ENCODE results near the gene STAC. TPM values are rescaled to one million over a fixed set of nuclear protein-coding genes. Genes with fewer than 3 reads are reported as not detected.

STAC gene
- total RNA-seq, 1 experiment from 2014 or later: 2.0 TPM

- Histone ChIP-seq H3K9me3 (ENCODE audit: low read depth, low read length, poor library complexity, severe bottlenecking) (no peaks in the 10 kb centered on the region), H3K4me3 (ENCODE audit: low read depth, low read length, poor library complexity, severe bottlenecking) (no peak overlapping the region), H3K27me3 (replicated peaks; ENCODE audit: insufficient read depth, low read depth, low read length, poor library complexity) (no peaks in the 10 kb centered on the region), H3K27ac (ENCODE audit: low read depth, low read length, poor library complexity, severe bottlenecking) (no peak overlapping the region), H3K36me3 (ENCODE audit: insufficient read depth, low read length, poor library complexity, severe bottlenecking) (no peaks in the 10 kb centered on the region), H3K4me1 (ENCODE audit: insufficient read depth, low read length, poor library complexity, severe bottlenecking) (no peaks in the 10 kb centered on the region)
- no peak for DNase-seq (ENCODE audit: low spot score)
- intact Hi-C loops (cut with micrococcal nuclease; ENCODE audit: unreplicated experiment): no loop called here
- BruUV-seq (replicated peaks): no TSS peak
- TF ChIP-seq, protein P1, sequence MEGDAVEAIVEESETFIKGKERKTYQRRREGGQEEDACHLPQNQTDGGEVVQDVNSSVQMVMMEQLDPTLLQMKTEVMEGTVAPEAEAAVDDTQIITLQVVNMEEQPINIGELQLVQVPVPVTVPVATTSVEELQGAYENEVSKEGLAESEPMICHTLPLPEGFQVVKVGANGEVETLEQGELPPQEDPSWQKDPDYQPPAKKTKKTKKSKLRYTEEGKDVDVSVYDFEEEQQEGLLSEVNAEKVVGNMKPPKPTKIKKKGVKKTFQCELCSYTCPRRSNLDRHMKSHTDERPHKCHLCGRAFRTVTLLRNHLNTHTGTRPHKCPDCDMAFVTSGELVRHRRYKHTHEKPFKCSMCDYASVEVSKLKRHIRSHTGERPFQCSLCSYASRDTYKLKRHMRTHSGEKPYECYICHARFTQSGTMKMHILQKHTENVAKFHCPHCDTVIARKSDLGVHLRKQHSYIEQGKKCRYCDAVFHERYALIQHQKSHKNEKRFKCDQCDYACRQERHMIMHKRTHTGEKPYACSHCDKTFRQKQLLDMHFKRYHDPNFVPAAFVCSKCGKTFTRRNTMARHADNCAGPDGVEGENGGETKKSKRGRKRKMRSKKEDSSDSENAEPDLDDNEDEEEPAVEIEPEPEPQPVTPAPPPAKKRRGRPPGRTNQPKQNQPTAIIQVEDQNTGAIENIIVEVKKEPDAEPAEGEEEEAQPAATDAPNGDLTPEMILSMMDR (conservative IDR thresholded peaks at IDR 0.05; ENCODE audit: low read depth, low read length): no peak
- no peak for TF ChIP-seq EZH2 (IDR thresholded peaks at IDR 0.05; ENCODE audit: borderline replicate concordance, low read depth, low read length, poor library complexity, severe bottlenecking)
- CTCF ChIA-PET: no interaction called here
- POLR2A ChIA-PET (ENCODE audit: low non-redundant PET): no interaction called here
Observed at GRCh38 chr3:36455406-36455805, 75.1 kb downstream of the STAC start.

- intact Hi-C loops (cut with micrococcal nuclease; ENCODE audit: unreplicated experiment): no loop called here
- DNase-seq (ENCODE audit: low spot score): no peak
- H3K4me1 ChIP-seq (ENCODE audit: insufficient read depth, low read length, poor library complexity, severe bottlenecking): no peaks in the 10 kb centered on the region
- no peaks in the 10 kb centered on the region for H3K9me3 ChIP-seq (ENCODE audit: low read depth, low read length, poor library complexity, severe bottlenecking)
- H3K27ac ChIP-seq (ENCODE audit: low read depth, low read length, poor library complexity, severe bottlenecking): no peak overlapping the region
- ChIA-PET CTCF (no interaction called here), POLR2A (ENCODE audit: low non-redundant PET) (no interaction called here)
- BruUV-seq (replicated peaks): no TSS peak
- no peak overlapping the region for H3K4me3 ChIP-seq (ENCODE audit: low read depth, low read length, poor library complexity, severe bottlenecking)
- no peaks in the 10 kb centered on the region for H3K36me3 ChIP-seq (ENCODE audit: insufficient read depth, low read length, poor library complexity, severe bottlenecking)
- TF ChIP-seq, protein P1 (conservative IDR thresholded peaks at IDR 0.05; ENCODE audit: low read depth, low read length): no peak
- TF ChIP-seq EZH2 (IDR thresholded peaks at IDR 0.05; ENCODE audit: borderline replicate concordance, low read depth, low read length, poor library complexity, severe bottlenecking): no peak
- H3K27me3 ChIP-seq (replicated peaks; ENCODE audit: insufficient read depth, low read depth, low read length, poor library complexity): no peaks in the 10 kb centered on the region
Observed at GRCh38 chr3:36456784-36457183, 76.5 kb downstream of the STAC start.

GRCh38 chr3:36457667-36458066, 77.4 kb downstream of the STAC start:
- H3K27me3 ChIP-seq (replicated peaks; ENCODE audit: insufficient read depth, low read depth, low read length, poor library complexity): no peaks in the 10 kb centered on the region
- CTCF ChIA-PET: no interaction called here
- no peaks in the 10 kb centered on the region for H3K36me3 ChIP-seq (ENCODE audit: insufficient read depth, low read length, poor library complexity, severe bottlenecking)
- no peak for TF ChIP-seq EZH2 (IDR thresholded peaks at IDR 0.05; ENCODE audit: borderline replicate concordance, low read depth, low read length, poor library complexity, severe bottlenecking)
- TF ChIP-seq, protein P1 (conservative IDR thresholded peaks at IDR 0.05; ENCODE audit: low read depth, low read length): no peak
- H3K27ac ChIP-seq (ENCODE audit: low read depth, low read length, poor library complexity, severe bottlenecking): no peak overlapping the region
- no TSS peak for BruUV-seq (replicated peaks)
- intact Hi-C loops (cut with micrococcal nuclease; ENCODE audit: unreplicated experiment): no loop called here
- no peaks in the 10 kb centered on the region for H3K9me3 ChIP-seq (ENCODE audit: low read depth, low read length, poor library complexity, severe bottlenecking)
- DNase-seq (ENCODE audit: low spot score): no peak
- H3K4me3 ChIP-seq (ENCODE audit: low read depth, low read length, poor library complexity, severe bottlenecking): no peak overlapping the region
- POLR2A ChIA-PET (ENCODE audit: low non-redundant PET): no interaction called here
- no peaks in the 10 kb centered on the region for H3K4me1 ChIP-seq (ENCODE audit: insufficient read depth, low read length, poor library complexity, severe bottlenecking)

Measured in A673 (cell line).